ENCODE measurements around the gene LCORL.

- TF ChIP-seq CTCF (IDR thresholded peaks at IDR 0.05; ENCODE audit: low read length): no peak
- TF ChIP-seq EZH2phosphoT487 (IDR thresholded peaks at IDR 0.05; ENCODE audit: low read length): no peak
Observed at GRCh38 chr4:17805580-17806155, 215.9 kb downstream of the LCORL start.

Data from MM.1S (cell line).